Lower lobe of right lung (tissue), 2 donors: ENCODE results near the gene RAB14. TPM values are rescaled to one million over a fixed set of nuclear protein-coding genes. Genes with fewer than 3 reads are reported as not detected.

Experiments used
- ATAC-seq, 2 donors: fragments of 200-7000 bp; cut with Tn5 transposase; one replicate each; pipeline ENCODE4 v1.9.1; 2020 to 2022; ENCODE audit warnings: mild to moderate bottlenecking in 2 of 2, moderate library complexity in 2 of 2
- DNase-seq: peaks from one replicate; pipeline ENCODE4 v3.0.0-alpha.2; 2020
- H3K27ac ChIP-seq: fragments of 200-600 bp; one replicate; pipeline ENCODE4 v1.8.0; 2022
- H3K27me3 ChIP-seq: fragments of 200-600 bp; one replicate; pipeline ENCODE4 v1.8.0; 2022; ENCODE audit warnings: low read depth
- H3K36me3 ChIP-seq: fragments of 200-600 bp; one replicate; pipeline ENCODE4 v1.8.0; 2022; ENCODE audit warnings: mild to moderate bottlenecking
- H3K4me1 ChIP-seq: fragments of 200-600 bp; one replicate; pipeline ENCODE4 v1.8.0; 2022
- H3K4me3 ChIP-seq: fragments of 200-600 bp; one replicate; pipeline ENCODE4 v1.8.0; 2022; ENCODE audit warnings: mild to moderate bottlenecking
- H3K9me3 ChIP-seq: fragments of 200-600 bp; one replicate; pipeline ENCODE4 v1.8.0; 2022
- CTCF ChIP-seq: fragments of 200-600 bp; IDR thresholded peaks from one replicate; pipeline ENCODE4 v1.8.0; 2022; ENCODE audit warnings: antibody characterized with exemption, mild to moderate bottlenecking
- intact Hi-C: fragments of 100-400 bp; cut with DNase I; formaldehyde crosslinking; loops from one replicate; pipeline ENCODE4 v1.11.0; 2022
- total RNA-seq: library from RNA; stranded (reverse); fragmentation: NEBNext Ultra II Directional; extraction: Animal tissue kit (Norgen Biotek cat#: 25700); gene quantifications from one replicate; pipeline ENCODE4 v1.2.1, GENCODE V29; 2021
- donor health status: DM: no; HTN: yes; CAD: no; lungs with severe emphysema.

Gene RAB14
- total RNA-seq, 1 donor from 2014 or later = 101 TPM

GRCh38 chr9:121225240-121225639 lies 23.6 kb upstream of the RAB14 start:
- Histone ChIP-seq H3K36me3 (no peaks in the 10 kb centered on the region), H3K4me1 (peaks cover 4% of the 10 kb centered on the region), H3K27ac (no peak overlapping the region), H3K27me3 (no peaks in the 10 kb centered on the region), H3K4me3 (no peak overlapping the region), H3K9me3 (no peaks in the 10 kb centered on the region)
- no peak for TF ChIP-seq CTCF
- no peak for DNase-seq
- intact Hi-C loops = no loop called here
- no peak for ATAC-seq

GRCh38 chr9:121222524-121223171 lies 21.0 kb upstream of the RAB14 start:
- ATAC-seq (peak; percentile 62 to 64), DNase-seq (no peak)
- no peaks in the 10 kb centered on the region for H3K27me3 ChIP-seq
- no peaks in the 10 kb centered on the region for H3K9me3 ChIP-seq
- TF ChIP-seq CTCF = peak; percentile 64
- no peak overlapping the region for H3K27ac ChIP-seq
- H3K4me3 ChIP-seq = no peak overlapping the region
- peaks cover 4% of the 10 kb centered on the region for H3K4me1 ChIP-seq
- H3K36me3 ChIP-seq = no peaks in the 10 kb centered on the region
- intact Hi-C loops = no loop called here

- no peak for DNase-seq
- ATAC-seq = no peak
- Histone ChIP-seq H3K27me3 (no peaks in the 10 kb centered on the region), H3K9me3 (no peaks in the 10 kb centered on the region), H3K4me1 (peaks cover 4% of the 10 kb centered on the region), H3K36me3 (no peaks in the 10 kb centered on the region), H3K4me3 (no peak overlapping the region), H3K27ac (no peak overlapping the region)
- no peak for TF ChIP-seq CTCF
- intact Hi-C loops = no loop called here
Measured at GRCh38 chr9:121221664-121222055, 20.0 kb upstream of the RAB14 start.

- no peaks in the 10 kb centered on the region for H3K27me3 ChIP-seq
- DNase-seq = no peak
- H3K9me3 ChIP-seq = no peaks in the 10 kb centered on the region
- no peak overlapping the region for H3K27ac ChIP-seq
- TF ChIP-seq CTCF = no peak
- peak in 1 of 2 donors; percentile 33 for ATAC-seq
- H3K4me3 ChIP-seq = no peak overlapping the region
- intact Hi-C loops = no loop called here
- no peaks in the 10 kb centered on the region for H3K36me3 ChIP-seq
- H3K4me1 ChIP-seq = peaks cover 4% of the 10 kb centered on the region
Measured at GRCh38 chr9:121220996-121221663, 19.5 kb upstream of the RAB14 start.

- H3K9me3 ChIP-seq = no peaks in the 10 kb centered on the region
Measured at GRCh38 chr9:121219530-121219929, 17.9 kb upstream of the RAB14 start.

More at GRCh38 chr9:121219530-121219929, 17.9 kb upstream of the RAB14 start:
- Histone ChIP-seq H3K4me1 (peaks cover 4% of the 10 kb centered on the region), H3K27ac (no peak overlapping the region), H3K4me3 (no peak overlapping the region), H3K27me3 (no peaks in the 10 kb centered on the region), H3K36me3 (no peaks in the 10 kb centered on the region)
- ATAC-seq (no peak), DNase-seq (no peak)
- intact Hi-C loops = no loop called here
- no peak for TF ChIP-seq CTCF
